ENCODE results near the gene ARMC6. TPM values are rescaled to one million over a fixed set of nuclear protein-coding genes. Genes with fewer than 3 reads are reported as not detected.

Gene ARMC6
- total RNA-seq, 6 experiments from 2014 or later = 19.3 to 64.8 (median 41.4) TPM

GRCh38 chr19:18989316-18989715, 44.1 kb upstream of the ARMC6 start:
- H3K4me1 ChIP-seq = peaks cover 0 to 5% (median 0%) of the 10 kb centered on the region in 4 donors
- TF ChIP-seq POLR2A (IDR thresholded peaks at IDR 0.05) (no peak), CTCF (IDR thresholded peaks at IDR 0.05) (no peak)
- intact Hi-C loops (cut with DNase I) = no loop called here
- no peaks in the 10 kb centered on the region for H3K9me3 ChIP-seq
- no peak for ATAC-seq
- 69% methylated on average over 9 of the region's 10 CpGs for WGBS (ENCODE audit: insufficient coverage, low coverage, low lambda C conversion rate, missing lambda C conversion rate)
- no peaks in the 10 kb centered on the region for H3K27me3 ChIP-seq
- peaks cover 0 to 17% (median 5%) of the 10 kb centered on the region in 4 donors for H3K36me3 ChIP-seq
- no peak overlapping the region for H3K4me3 ChIP-seq
- H3K27ac ChIP-seq = no peak overlapping the region
- no peak for DNase-seq

- Histone ChIP-seq H3K9me3 (no peaks in the 10 kb centered on the region), H3K4me1 (no peaks in the 10 kb centered on the region), H3K36me3 (peaks cover 0 to 21% (median 6%) of the 10 kb centered on the region in 4 donors), H3K27ac (no peak overlapping the region), H3K4me3 (no peak overlapping the region), H3K27me3 (no peaks in the 10 kb centered on the region)
- WGBS (ENCODE audit: insufficient coverage, low coverage, low lambda C conversion rate, missing lambda C conversion rate) = no CpG with 5 or more reads among the region's 5 CpGs
- DNase-seq (no peak), ATAC-seq (peak in 2 of 4 donors; percentile 8 to 9)
- TF ChIP-seq CTCF (IDR thresholded peaks at IDR 0.05) (no peak), POLR2A (IDR thresholded peaks at IDR 0.05) (no peak)
- intact Hi-C loops (cut with DNase I) = no loop called here
Observed at GRCh38 chr19:18990128-18990708, 43.2 kb upstream of the ARMC6 start.

GRCh38 chr19:18991006-18991405, 42.4 kb upstream of the ARMC6 start:
- no peaks in the 10 kb centered on the region for H3K4me1 ChIP-seq
- peaks cover 0 to 26% (median 6%) of the 10 kb centered on the region in 4 donors for H3K36me3 ChIP-seq
- no peak for ATAC-seq
- intact Hi-C loops (cut with DNase I) = no loop called here
- DNase-seq = no peak
- no peaks in the 10 kb centered on the region for H3K27me3 ChIP-seq
- 69% methylated on average over 10 of the region's 16 CpGs for WGBS (ENCODE audit: insufficient coverage, low coverage, low lambda C conversion rate, missing lambda C conversion rate)
- H3K27ac ChIP-seq = no peak overlapping the region
- H3K9me3 ChIP-seq = no peaks in the 10 kb centered on the region
- TF ChIP-seq CTCF (IDR thresholded peaks at IDR 0.05) (no peak), POLR2A (IDR thresholded peaks at IDR 0.05) (no peak)
- H3K4me3 ChIP-seq = no peak overlapping the region

GRCh38 chr19:18991468-18991867, 41.9 kb upstream of the ARMC6 start:
- ATAC-seq = no peak
- intact Hi-C loops (cut with DNase I) = no loop called here
- 94% methylated on average over 3 of the region's 14 CpGs for WGBS (ENCODE audit: insufficient coverage, low coverage, low lambda C conversion rate, missing lambda C conversion rate)
- H3K27ac ChIP-seq = no peak overlapping the region
- no peaks in the 10 kb centered on the region for H3K9me3 ChIP-seq
- H3K4me1 ChIP-seq = no peaks in the 10 kb centered on the region
- no peak for DNase-seq
- no peak overlapping the region for H3K4me3 ChIP-seq
- H3K36me3 ChIP-seq = peaks cover 0 to 26% (median 6%) of the 10 kb centered on the region in 4 donors
- no peaks in the 10 kb centered on the region for H3K27me3 ChIP-seq
- TF ChIP-seq POLR2A (IDR thresholded peaks at IDR 0.05) (no peak), CTCF (IDR thresholded peaks at IDR 0.05) (no peak)
